CD4-positive, alpha-beta T cell treated with Interleukin-6 for 4 hours (primary cell): ENCODE results near the gene MFN2.

Experiments used
- DNase-seq: peaks from one replicate; pipeline ENCODE4 v3.0.0-alpha.2; 2020; ENCODE audit warnings: mixed read lengths

Gene MFN2

DNA sequence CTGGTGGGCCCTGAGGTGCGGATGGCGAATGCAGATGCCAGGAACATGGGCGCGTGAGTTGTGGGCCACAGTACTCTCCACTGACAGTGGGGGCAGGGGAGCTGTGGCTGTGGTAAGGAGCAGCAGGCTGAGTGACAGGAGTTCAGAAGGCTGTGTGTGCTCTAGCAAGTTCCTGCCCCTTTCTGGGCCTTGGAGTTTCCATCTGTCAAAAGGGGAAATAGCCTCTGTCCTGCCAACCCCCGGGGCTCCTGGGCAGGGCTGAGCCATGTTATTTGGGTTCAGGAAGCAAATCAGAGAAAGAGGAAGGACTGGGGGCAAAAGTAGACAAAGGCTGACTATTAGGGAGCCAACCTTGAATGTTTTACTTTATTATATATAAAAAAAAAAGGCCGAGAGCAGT lies 19.5 kb upstream of the MFN2 start:
- no peak for DNase-seq

DNA sequence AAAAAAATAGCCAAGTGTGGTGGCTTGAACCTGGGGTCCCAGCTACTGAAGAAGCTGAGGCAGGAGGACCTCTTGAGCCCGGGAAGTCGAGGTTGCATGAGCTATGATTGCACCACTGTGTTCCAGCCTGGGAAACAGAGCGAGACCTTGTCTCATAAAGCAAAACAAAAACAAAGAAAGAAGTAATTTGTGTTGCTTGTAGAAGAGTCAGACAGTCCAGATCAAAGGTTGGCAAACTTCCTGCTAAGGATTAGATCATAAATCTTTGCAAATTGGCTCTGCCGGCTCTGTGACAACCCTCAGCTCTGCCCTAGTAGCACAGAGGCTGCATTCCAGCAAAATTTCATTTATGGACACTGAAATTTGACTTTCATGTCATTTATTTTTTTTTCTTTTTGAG lies 19.0 kb upstream of the MFN2 start:
- no peak for DNase-seq

DNA sequence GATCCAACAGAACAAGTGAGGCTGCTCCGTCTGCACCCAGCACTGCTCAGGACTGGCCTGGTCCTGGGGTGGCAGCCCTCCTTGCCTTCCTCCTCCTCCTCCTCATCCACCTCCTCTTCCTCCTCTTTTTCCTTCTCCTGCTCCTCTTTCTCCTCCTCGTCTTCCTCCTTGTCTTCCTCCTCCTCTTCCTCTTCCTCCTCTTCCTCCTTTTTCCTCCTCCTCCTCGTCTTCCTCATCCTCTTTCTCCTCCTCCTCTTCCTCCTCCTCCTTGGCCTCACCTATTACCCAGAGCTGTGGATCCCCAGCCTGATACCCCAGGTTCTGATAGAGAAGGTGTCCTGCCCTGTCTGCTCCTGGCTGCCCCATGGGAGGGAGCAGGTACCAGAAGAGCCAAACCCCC lies 16.6 kb upstream of the MFN2 start:
- DNase-seq = no peak

DNA sequence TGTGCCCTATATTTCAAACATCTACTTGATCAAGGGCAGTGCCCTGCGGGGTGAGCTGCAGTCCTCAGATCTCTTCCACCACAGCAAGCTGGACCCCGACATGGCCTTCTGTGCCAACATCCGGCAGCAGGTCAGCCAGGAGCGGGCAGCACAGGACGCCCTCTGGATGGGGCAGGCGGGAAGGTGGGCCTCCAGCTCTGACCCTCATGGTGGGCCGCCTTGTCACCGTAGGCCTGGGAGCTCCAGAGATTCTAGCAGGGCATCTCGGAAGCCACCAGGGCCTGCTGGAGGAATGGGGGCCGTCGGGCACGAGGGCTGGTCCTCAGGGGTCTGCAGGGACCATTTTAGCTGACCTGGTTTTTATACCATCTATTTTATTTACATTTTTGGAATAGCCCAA lies 15.6 kb upstream of the MFN2 start:
- DNase-seq = no peak

DNA sequence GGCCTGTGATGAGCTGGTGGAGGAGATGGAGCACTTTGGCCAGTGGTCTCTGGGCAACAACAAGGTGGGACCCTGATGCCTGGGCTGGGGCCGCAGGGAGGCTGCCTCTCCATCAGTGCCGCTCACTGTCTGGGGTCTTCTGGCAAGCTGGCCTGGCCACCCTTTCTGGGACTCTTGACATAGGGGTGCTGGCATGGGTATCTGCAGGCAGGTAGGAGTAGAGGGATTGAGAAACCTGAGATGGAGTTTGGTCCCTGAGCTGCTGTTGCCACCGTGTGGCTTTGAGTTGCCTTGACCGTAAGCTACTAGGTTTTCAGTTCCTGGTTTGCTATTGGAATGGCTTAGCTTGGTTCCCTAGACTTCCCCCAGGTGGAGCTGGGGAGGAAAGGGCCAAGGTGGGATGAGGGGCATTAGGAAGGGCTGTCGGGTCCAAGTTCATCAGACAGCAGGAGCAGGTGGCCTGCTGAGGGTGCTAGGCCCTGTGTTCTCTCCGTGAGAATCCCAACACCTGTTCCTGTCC lies 13.2 kb upstream of the MFN2 start:
- DNase-seq = peak; percentile 16

DNA sequence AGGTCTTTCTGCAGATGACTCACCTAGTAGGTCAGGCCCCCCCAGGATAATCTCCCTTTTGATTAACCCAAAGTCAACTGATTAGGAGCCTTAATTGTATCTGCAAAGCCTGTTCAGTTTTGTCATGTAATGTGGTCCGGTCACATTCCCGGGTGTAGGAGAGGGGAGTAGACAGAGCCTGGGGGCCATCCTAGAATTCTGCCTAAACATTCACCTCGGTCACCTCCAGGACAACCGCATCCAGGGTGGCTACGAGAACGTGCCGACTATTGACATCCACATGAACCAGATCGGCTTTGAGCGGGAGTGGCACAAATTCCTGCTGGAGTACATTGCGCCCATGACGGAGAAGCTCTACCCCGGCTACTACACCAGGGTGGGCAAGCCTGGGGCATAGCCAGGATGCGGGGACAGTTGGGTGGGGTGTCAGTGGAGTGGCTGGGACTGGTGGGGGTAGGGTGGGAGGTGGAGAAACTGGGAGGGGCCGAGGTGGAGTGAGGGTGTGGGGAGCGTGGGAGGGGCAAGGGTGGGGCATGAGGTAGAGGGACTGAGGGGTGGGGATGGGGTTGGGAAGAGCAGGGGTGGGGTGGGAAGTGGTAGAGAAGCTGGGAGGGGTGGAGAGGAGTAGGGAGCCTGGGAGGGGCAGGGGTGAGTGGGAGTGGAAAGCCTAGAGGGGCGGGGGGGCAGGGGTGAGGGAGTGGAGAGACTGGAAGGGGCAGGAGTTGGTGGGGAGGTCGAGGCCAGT lies 9.6 kb upstream of the MFN2 start:
- no peak for DNase-seq

DNA sequence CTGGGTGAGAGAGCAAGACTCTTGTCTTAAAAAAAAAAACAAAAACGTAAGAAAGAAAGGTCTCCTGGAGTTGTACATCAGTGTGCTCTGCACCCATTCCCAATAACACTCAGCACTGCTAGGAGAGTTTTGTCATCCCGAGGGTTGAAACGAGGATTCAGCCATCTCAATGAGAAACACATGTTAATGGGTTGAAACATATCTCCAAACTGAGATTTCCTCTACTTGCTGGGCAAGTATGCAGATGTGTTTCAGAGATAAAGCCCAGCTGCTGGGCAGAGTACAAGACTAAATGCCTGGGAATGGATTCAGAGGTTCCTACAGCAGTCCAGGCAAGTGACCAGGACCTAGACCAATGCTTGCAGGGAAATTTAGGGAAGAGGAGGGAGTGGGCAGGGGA lies 2.6 kb upstream of the MFN2 start:
- DNase-seq = no peak

DNA sequence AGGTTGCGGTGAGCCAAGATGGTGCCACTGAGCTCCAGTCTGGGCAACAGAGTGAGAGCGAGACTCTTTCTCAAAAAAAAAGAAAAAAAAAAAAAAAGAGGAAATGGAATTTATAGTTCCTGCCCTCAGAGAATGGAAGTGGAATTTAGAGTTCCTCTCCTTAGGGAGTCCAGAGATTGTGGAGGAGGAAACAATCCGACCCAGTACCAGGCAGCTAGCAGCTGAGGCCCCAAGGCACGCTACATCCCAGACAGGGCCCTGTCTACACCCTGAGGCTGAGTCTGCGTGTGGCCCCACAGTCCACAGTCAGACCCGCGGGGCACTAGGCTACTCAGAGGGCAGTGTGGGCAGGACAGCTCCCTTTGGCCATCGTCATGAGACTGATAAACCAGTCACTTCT lies 1.9 kb upstream of the MFN2 start:
- DNase-seq = no peak

DNA sequence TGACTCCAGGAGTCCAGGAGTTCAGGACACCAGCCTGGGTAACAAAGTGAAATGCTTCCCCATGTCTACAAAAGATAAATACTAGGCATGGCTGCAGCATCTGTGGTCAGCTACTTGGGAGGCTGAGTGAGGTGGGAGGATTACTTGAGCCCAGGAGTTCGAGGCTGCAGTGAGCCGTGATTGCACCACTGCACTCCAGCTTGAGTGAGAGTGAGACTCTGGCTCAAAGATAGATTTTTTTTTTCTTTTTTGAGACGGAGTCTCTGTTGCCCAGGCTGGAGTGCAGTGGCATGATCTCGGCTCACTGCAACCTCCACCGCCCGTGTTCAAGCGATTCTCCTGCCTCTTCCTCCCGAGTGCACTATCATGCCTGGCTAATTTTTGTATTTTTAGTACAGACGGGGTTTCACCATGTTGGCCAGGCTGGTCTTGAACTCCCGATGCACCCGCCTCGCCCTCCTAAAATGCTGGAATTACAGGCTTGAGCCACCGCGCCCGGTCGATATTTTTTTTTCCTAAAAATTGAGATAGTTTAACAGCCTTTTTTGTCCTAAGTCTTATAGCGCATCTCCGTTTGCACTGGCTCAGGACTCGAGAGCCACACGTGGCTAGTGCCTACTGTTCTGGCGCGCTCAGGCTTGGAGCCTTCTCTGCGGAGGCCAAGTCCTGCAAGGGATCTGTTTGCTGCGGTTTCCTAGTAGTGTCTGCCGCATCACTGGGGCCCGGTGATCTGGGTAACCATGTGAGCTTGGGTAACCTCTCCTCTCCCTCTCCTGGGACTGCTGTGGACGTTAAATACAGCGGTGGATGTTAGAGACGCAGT lies 1.0 kb upstream of the MFN2 start:
- DNase-seq = no peak

DNA sequence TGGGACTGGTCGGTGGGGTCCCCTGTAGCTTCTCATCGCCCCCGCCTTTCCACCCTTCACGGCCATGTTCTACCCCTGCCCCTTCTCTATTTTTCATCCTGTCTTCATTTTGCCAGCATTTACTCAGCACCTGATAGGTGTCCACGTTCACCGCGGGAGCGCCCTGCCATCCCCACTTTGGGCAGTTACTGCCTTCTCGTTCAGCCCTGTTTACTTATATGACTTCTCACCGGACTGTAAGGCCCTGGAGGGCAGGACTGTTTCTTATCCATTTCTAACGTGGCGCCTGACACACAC lies 380 bp downstream of the MFN2 start:
- no peak for DNase-seq

DNA sequence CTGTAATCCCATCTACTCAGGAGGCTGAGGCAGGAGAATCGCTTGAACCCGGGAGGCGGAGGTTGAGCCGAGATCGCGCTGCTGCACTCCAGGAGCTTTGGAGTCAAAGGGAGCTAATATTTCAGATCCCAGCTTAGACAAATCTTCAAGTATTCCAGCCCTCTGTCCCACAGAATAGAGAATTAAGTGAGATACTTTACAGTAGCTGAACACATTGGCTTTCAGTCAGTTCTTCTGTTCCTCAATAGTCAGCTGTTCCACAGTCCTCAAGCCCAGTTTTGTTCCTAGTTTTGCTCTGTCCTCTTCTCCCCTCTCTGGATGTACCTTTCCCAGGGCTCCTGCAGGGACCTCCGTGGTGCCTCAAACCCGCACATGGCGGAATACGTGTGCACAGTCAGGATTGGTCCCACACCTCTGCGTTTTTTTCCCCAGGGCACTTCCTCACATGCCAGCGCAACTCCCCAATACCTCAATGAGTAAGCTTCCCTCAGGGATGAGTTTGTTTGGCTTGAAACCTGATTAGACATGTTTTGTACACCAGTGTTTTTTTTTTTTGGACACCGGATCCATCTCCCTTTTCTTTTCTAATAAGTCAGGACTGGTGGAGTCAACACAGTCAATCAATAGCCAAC lies 1.2 kb downstream of the MFN2 start:
- DNase-seq = no peak

DNA sequence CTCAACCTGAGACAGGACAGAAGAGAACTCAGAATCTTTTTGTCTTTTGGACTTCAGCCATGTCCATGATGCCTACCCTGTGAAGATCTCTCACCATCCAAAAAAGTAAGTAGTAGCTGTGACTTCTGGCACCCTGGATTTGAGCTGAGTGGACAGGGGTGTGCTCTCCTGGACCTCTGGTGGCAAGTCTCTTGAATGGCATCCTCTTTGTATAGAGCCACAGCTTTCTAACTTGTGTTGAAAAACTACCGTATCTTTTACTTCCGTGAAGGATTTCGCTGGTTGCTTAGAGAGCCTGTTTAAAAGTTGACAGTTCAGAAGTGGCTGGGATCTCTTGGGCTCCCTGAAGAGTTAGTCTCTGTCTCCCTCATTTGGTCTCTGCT lies 1.8 kb downstream of the MFN2 start:
- DNase-seq = no peak

DNA sequence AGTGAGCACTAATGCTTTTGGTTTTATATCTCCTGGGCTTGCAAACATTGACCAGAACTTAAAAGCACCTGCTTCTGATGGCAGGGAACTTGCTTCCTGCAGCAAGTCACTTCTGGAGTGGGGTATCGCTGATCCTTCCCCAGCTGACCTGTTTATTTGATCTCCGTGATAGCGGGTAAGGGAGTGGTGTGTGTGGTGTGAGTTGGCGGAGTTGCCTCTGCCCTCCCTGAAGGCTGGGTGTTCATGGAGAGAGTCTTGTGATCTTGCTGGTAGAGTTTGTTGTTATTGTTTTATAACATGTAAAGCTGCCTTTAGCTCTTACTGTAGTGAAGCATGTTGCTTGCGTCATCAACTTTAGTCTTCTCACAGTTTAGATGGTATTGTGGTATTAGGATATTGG lies 3.9 kb downstream of the MFN2 start:
- no peak for DNase-seq

DNA sequence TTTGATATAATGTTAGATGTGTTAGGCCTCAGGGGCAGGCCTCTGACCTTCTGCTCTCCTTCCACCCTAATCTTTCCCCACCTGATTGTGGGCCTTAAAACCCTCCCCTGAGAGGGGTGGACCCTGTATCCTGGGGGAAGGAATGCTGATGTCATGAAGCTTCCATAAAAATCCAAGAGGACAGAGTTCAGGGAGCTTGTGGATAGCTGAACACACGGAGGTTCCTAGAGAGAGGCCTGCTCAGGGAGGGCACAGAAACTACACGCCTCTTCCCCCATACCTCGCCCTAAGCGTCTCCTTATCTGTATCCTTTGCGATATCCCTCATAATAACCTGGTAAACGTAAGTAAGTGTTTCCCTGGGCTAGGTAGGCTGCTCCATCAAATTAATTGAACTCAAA lies 4.3 kb downstream of the MFN2 start:
- no peak for DNase-seq

DNA sequence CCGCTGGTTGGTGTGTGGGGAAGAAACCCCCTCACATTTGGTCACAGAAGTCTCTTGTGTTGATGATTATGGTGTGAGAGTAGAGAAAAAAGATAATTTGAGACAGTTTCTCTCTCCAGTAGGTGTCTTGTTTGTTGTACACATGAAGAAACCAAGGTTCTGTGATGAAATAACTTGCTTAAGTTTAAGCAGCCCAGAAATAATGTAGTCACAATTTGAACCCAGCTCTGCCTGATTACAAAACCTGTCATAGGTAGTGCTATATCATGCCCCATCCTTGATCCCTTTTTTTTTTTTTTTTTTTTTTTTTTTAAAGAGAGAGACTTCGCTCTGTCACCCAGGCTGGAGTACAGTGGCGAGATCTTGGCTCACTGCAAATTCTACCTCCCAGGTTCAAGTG lies 4.9 kb downstream of the MFN2 start:
- DNase-seq = no peak

DNA sequence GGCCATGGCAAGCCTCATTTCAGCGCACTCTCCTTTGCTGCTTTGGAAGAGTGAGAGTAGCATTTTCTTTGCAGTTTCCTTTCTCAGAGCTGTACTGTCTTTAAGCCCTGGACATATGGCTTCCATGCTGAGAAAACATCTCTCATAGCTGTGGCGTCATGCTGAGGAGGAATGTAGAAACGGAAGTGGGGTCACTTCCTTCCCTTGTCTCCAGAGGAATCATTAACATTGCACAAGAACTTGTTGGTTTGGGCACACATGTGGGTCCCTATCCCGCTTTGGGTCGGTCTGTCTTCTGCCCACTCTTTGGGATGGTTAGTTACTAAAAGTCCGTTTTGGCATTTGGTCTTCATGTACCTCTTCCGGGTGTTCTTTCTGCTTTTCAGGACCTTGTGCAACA lies 5.6 kb downstream of the MFN2 start:
- DNase-seq = no peak

DNA sequence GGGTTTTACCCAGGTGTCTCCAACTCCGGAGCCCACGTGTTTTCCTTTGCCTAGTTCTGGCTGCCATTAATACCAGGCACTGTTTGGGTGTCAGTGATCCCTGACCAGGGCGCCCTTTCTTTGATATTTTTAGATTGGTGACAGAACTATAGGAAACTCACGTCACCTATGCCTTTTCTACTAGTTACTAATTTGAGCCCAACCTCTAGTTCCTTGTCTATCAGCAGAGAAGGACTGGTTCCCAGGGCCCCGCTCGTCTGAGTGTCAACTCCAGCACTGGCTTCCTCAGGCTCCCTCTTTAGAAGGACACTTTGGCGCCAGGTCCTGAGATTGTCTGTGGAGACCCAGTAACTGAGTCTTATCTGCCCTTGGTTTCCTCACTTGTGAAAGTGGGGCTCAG lies 9.4 kb downstream of the MFN2 start:
- no peak for DNase-seq

DNA sequence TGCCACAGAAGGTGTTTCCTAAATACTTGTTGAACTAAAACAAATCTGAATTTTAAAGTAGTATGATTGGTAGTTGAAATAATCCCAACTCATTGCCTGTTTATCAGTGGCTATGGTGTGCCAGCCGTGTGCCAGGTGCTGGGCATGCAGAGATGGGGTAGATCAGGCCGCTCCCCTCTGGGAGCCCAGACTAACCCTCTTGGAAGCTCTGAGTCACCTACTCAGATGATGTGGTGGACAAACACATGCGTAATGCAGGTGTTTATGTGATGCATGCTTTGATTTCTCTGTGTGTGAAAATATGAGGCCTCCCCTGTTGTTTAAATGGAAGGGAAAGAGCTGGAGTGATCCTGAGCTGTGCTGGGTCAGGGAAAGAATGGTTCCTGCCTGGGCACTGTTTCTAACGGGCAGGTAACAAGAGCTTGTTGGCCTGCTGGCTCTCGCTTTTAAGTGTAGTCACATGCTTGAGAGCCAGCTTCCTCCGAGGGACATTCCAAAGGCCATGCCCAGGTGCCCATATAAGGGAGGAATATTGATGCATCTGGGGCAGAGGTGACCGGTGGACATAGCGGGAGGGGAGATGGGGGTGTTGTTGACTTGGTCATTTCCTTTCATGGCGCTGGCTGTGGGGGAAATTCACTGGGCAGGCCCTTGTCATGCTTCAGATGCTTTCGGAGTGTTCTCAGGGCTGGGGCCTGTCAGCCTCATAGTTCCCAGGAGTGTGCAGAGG lies 10.2 kb downstream of the MFN2 start:
- no peak for DNase-seq

DNA sequence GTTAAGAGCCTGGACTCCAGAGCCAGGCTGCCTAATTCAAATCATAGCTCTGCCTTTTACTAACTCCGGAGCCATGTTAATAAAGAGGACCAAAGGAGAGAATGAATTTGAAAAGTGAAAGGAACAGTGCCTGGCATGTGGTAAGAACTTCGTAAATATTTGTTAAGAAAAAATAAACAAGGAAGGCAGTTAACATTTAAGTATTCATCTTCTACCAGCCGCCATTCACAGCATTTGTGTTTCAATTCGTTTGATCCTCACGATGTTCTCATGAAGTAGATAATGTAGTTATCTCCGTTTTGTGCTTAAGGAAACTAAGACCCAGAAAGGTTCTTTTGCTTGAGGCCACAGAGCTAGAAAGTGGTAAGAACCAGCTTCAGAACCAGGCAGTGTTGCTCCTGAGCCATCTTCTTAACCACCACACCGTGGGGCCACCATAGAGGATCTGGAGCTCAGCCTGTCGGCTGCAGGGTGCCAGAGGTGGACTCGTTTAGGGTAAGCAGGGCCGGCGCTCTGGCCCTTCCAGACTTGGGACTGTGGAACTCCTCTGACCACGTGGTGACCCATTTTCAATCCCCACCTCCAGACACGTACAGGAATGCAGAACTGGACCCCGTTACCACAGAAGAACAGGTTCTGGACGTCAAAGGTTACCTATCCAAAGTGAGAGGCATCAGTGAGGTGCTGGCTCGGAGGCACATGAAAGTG lies 11.9 kb downstream of the MFN2 start:
- no peak for DNase-seq

DNA sequence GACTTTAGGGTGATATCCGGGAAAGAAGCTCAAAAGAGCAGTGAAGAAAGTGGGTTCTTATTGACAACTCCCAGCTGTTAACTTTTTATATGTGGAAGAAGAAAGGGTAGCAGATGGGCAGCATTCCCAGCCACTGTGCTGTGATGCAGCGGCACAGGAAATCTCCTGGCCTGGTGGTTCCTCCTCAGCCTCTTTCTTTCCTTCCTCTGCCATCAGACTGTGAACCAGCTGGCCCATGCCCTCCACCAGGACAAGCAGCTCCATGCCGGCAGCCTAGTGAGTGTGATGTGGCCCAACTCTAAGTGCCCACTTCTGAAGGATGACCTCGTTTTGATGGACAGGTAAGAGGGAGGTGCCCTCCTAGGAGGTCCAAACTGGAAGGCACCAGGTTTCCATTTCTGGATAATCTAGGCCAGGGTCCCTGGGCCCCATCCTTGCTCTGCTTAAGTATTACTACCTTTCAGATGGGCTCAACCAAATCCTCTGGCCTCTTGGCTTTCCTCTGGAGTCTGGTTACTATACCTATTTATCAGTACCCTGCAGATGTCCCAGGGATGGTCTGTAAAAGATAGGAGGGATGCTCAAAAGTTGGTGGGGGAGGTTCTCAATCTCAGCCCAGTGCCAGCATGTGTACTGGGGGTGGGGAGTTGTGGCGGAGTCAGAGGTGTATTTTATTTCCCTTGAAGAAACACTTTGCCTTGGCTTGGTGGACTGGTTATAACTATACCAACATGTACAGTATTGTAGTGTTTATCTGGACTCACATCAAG lies 17.0 kb downstream of the MFN2 start:
- DNase-seq = no peak

DNA sequence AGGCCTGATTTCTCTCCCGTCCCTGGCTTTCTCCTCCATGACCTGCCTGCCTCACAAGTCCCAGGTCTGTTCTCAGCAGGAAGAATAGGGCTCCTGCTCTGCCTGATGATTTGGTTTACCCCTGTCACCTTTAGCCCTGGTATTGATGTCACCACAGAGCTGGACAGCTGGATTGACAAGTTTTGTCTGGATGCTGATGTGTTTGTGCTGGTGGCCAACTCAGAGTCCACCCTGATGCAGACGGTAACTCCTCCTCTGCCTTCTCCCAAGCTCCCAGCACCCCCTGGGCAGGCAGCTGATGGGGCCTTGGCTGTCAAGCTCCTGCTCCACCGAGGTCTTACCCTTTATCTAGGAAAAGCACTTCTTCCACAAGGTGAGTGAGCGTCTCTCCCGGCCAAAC lies 18.4 kb downstream of the MFN2 start:
- no peak for DNase-seq

DNA sequence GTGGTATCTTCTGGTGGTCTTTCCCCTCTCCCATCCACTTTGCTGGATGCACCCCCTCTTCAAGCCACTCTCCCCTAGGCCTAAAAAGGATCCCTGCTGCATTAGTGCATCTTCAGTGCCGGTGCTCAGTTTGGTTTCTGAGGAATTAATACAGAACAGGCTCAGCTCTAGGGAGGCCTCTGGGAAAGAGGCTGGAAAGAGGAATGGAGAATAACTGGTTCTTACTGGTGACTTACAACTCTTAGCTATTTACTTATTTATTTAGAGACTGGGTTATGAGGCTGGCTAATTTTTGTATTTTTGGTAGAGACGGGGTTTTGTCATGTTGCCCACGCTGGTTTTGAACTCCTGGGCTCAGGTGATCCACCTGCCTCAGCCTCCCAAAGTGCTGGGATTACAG lies 19.0 kb downstream of the MFN2 start:
- no peak for DNase-seq
